OCI-LY7 (cell line): ENCODE results near the gene EIF3F. TPM values are rescaled to one million over a fixed set of nuclear protein-coding genes. Genes with fewer than 3 reads are reported as not detected.

Experiments used
- BruUV-seq: library from RNA; stranded (reverse); fragments of 400-500 nt; replicated peaks from 2 replicates; lab custom pipeline; 2021; lab: Mats Ljungman, UMichigan
- CTCF ChIA-PET: fragments of 300-600 bp; sonication (Branson Sonifier 250); formaldehyde crosslinking; loops from one replicate; lab custom pipeline; 2022; ENCODE audit warnings: antibody characterized with exemption; ENCODE audit not compliant: unreplicated experiment; lab: Charles Lee
- POLR2A ChIA-PET: fragments of 300-600 bp; sonication (Branson Sonifier 250); formaldehyde crosslinking; loops from one replicate; lab custom pipeline; 2022; ENCODE audit warnings: antibody characterized with exemption; lab: Charles Lee
- DNase-seq: peaks from one replicate; pipeline ENCODE4 v3.0.0-alpha.2; 2015; ENCODE audit warnings: low spot score
- H2AFZ ChIP-seq: fragments of 200-600 bp; sonication (generic), shearing (Covaris generic); 2 replicates; pipeline ENCODE4 v1.6.1; 2014; ENCODE audit warnings: mild to moderate bottlenecking, antibody characterized with exemption, low read length, moderate library complexity
- H3K27ac ChIP-seq: fragments of 200-600 bp; sonication (generic); 2 replicates; pipeline ENCODE4 v1.5.1; 2014; ENCODE audit warnings: mixed run types, low read depth, mild to moderate bottlenecking, moderate library complexity, low read length, inconsistent platforms; ENCODE audit not compliant: poor library complexity, severe bottlenecking
- H3K36me3 ChIP-seq: fragments of 200-600 bp; sonication (generic); 2 replicates; pipeline ENCODE4 v1.6.1; 2014; ENCODE audit warnings: mild to moderate bottlenecking, antibody characterized with exemption, low read length, moderate library complexity, mixed read lengths; ENCODE audit not compliant: insufficient read depth
- H3K4me1 ChIP-seq: fragments of 200-600 bp; sonication (generic); 2 replicates; pipeline ENCODE4 v1.5.1; 2014; ENCODE audit warnings: mild to moderate bottlenecking, low read length; ENCODE audit not compliant: insufficient read depth, poor library complexity, severe bottlenecking
- H3K4me2 ChIP-seq: fragments of 200-600 bp; sonication (generic); 2 replicates; pipeline ENCODE4 v1.6.1; 2014; ENCODE audit warnings: mild to moderate bottlenecking, low read length
- H3K4me3 ChIP-seq: fragments of 200-600 bp; sonication (generic); 2 replicates; pipeline ENCODE4 v1.5.1; 2014; ENCODE audit warnings: mild to moderate bottlenecking, low read depth, low read length; ENCODE audit not compliant: poor library complexity, severe bottlenecking
- H3K79me2 ChIP-seq: fragments of 200-600 bp; sonication (generic); 2 replicates; pipeline ENCODE4 v1.6.1; 2016; ENCODE audit warnings: low read depth, mild to moderate bottlenecking, low read length, moderate library complexity, mixed read lengths; ENCODE audit not compliant: insufficient read depth
- H3K9me2 ChIP-seq: fragments of 200-600 bp; sonication (generic); 2 replicates; pipeline ENCODE4 v1.6.1; 2016; ENCODE audit warnings: mild to moderate bottlenecking, low read length, mixed read lengths; ENCODE audit not compliant: insufficient read depth
- H3K9me3 ChIP-seq: fragments of 200-600 bp; sonication (generic); 2 replicates; pipeline ENCODE4 v1.6.1; 2014; ENCODE audit warnings: mild to moderate bottlenecking, mixed run types, low read length, mixed read lengths
- H4K20me1 ChIP-seq: fragments of 200-600 bp; sonication (generic); 2 replicates; pipeline ENCODE4 v1.6.1; 2014; ENCODE audit warnings: mild to moderate bottlenecking, antibody characterized with exemption, low read length, moderate library complexity, mixed read lengths; ENCODE audit not compliant: insufficient read depth
- CTCF ChIP-seq: fragments of 200-600 bp; sonication (generic); conservative IDR thresholded peaks from 2 replicates; pipeline ENCODE4 v1.5.1; 2014; ENCODE audit warnings: mild to moderate bottlenecking, antibody characterized with exemption, low read length, moderate library complexity, mixed read lengths
- EZH2phosphoT487 ChIP-seq: fragments of 200-600 bp; sonication (generic); IDR thresholded peaks from 2 replicates; pipeline ENCODE4 v1.6.1; 2018; ENCODE audit warnings: low read depth, borderline replicate concordance, mild to moderate bottlenecking, mixed run types, antibody characterized with exemption, low read length, moderate library complexity, mixed read lengths
- intact Hi-C: fragments of 100-400 bp; cut with micrococcal nuclease; formaldehyde crosslinking; loops from one replicate; pipeline ENCODE4 v1.10.0; 2022; ENCODE audit not compliant: unreplicated experiment
- total RNA-seq, 2 experiments: library from RNA; depleted of rRNA in 1 of 2; stranded (reverse); fragments of >200 nt in 1 of 2; shearing (Covaris generic) in 1 of 2; gene quantifications; 2 replicates each; pipeline ENCODE4 v1.2.3, GENCODE V29; 2014 to 2022

The EIF3F gene
- total RNA-seq, 2 experiments from 2014 or later, result 367 to 376 TPM

DNA sequence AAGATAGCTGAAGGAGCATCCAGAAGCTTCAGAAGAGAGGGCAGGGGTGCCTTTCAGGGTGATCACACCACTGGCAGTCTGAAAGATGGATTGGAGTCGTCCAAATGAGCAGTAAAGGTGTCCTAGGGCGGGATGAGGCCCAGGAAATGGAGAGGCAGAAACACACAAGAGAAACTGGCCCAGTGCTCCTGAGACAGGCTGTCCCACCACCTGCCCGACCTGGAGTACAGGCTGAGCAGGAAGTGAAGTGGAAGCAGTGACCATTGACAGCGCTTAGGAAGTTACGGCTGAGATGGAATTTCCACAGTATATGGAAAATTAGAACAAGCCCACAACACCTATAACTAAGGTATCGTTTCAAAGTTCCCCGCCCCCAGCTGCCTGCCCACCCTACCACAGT is 16.1 kb downstream of the EIF3F start:
- peaks cover 26% of the 10 kb centered on the region for H3K36me3 ChIP-seq
- H4K20me1 ChIP-seq, result no peaks in the 10 kb centered on the region
- TF ChIP-seq EZH2phosphoT487 (no peak), CTCF (no peak)
- H3K27ac ChIP-seq, result no peak overlapping the region
- DNase-seq, result no peak
- no peaks in the 10 kb centered on the region for H3K9me3 ChIP-seq
- ChIA-PET CTCF (interaction anchor here (0.6 kb wide), 1 partner anchor 35 kb away, joined by 3 read pairs; no protein-coding TSS in a partner anchor), POLR2A (no interaction called here)
- no peak overlapping the region for H3K4me2 ChIP-seq
- H3K9me2 ChIP-seq, result no peaks in the 10 kb centered on the region
- H3K79me2 ChIP-seq, result no peaks in the 10 kb centered on the region
- H2AFZ ChIP-seq, result no peak overlapping the region
- intact Hi-C loops, result no loop called here
- H3K4me1 ChIP-seq, result no peaks in the 10 kb centered on the region
- no TSS peak for BruUV-seq
- H3K4me3 ChIP-seq, result no peak overlapping the region

- ChIA-PET CTCF (no interaction called here), POLR2A (no interaction called here)
- TF ChIP-seq EZH2phosphoT487, result no peak
- no peak for TF ChIP-seq CTCF
- BruUV-seq, result no TSS peak
- Histone ChIP-seq H2AFZ (no peak overlapping the region), H3K9me2 (no peaks in the 10 kb centered on the region), H3K4me3 (no peak overlapping the region), H3K9me3 (no peaks in the 10 kb centered on the region), H3K4me2 (no peak overlapping the region), H4K20me1 (no peaks in the 10 kb centered on the region), H3K36me3 (peaks cover 18% of the 10 kb centered on the region), H3K4me1 (no peaks in the 10 kb centered on the region), H3K79me2 (no peaks in the 10 kb centered on the region), H3K27ac (no peak overlapping the region)
- intact Hi-C loops, result no loop called here
- DNase-seq, result no peak
Observed at GRCh38 chr11:8004008-8004407, 16.9 kb downstream of the EIF3F start.

GRCh38 chr11:8005556-8005955 is 18.4 kb downstream of the EIF3F start:
- Histone ChIP-seq H3K79me2 (no peaks in the 10 kb centered on the region), H2AFZ (no peak overlapping the region), H4K20me1 (no peaks in the 10 kb centered on the region), H3K4me1 (no peaks in the 10 kb centered on the region), H3K9me3 (no peaks in the 10 kb centered on the region), H3K36me3 (peaks cover 3% of the 10 kb centered on the region; the same call in 1 of the 2 replicates), H3K4me3 (no peak overlapping the region), H3K4me2 (no peak overlapping the region), H3K27ac (no peak overlapping the region), H3K9me2 (no peaks in the 10 kb centered on the region)
- ChIA-PET CTCF (interaction anchor here (0.7 to 1.6 kb wide), 2 partner anchors 94 to 1391 kb away, joined by 3 to 10 read pairs; no protein-coding TSS in a partner anchor), POLR2A (no interaction called here)
- TF ChIP-seq CTCF (no peak), EZH2phosphoT487 (no peak)
- no TSS peak for BruUV-seq
- intact Hi-C loops, result no loop called here
- no peak for DNase-seq
